CD4-positive, alpha-beta T cell (primary cell): ENCODE results near the gene THTPA. TPM values are rescaled to one million over a fixed set of nuclear protein-coding genes. Genes with fewer than 3 reads are reported as not detected.

Source experiments
- ATAC-seq: fragments of 200-7000 bp; cut with Tn5 transposase; one replicate; pipeline ENCODE4 v1.10.0; 2022; ENCODE audit warnings: mild to moderate bottlenecking; ENCODE audit not compliant: poor library complexity
- CTCF ChIA-PET: fragments of 350-600 bp; sonication (Branson Sonifier 250); formaldehyde crosslinking; loops from one replicate; lab custom pipeline; 2021; ENCODE audit warnings: antibody characterized with exemption, inconsistent platforms; lab: Charles Lee
- POLR2A ChIA-PET: fragments of 350-600 bp; sonication (Branson Sonifier 250); formaldehyde crosslinking; loops from one replicate; lab custom pipeline; 2021; ENCODE audit warnings: antibody characterized with exemption, inconsistent platforms; lab: Charles Lee
- DNase-seq, 14 experiments: peaks; one replicate each; pipeline ENCODE4 v3.0.0-alpha.2; 2013 to 2020; ENCODE audit warnings: mixed read lengths in 2 of 14
- H3K27ac ChIP-seq, 2 donors: one replicate each; pipeline versions ENCODE4 v1.5.1 to v1.7.0; 2013; ENCODE audit warnings: low read length in 2 of 2, low read depth in 1 of 2, mild to moderate bottlenecking in 1 of 2
- H3K27me3 ChIP-seq, 2 experiments: 1 replicate in 1 of 2; 2 replicates in 1 of 2; pipeline versions ENCODE4 v1.6.1 to v1.7.0; 2013; ENCODE audit warnings: low read length in 2 of 2, control low read depth in 1 of 2, mild to moderate bottlenecking in 1 of 2, moderate library complexity in 1 of 2; ENCODE audit not compliant: insufficient read depth in 2 of 2, control insufficient read depth in 1 of 2
- H3K36me3 ChIP-seq: one replicate; pipeline ENCODE4 v1.6.1; 2013; ENCODE audit warnings: low read length, control low read depth; ENCODE audit not compliant: insufficient read depth
- H3K4me1 ChIP-seq: one replicate; pipeline ENCODE4 v1.6.1; 2013; ENCODE audit warnings: low read length, control low read depth; ENCODE audit not compliant: insufficient read depth
- H3K4me3 ChIP-seq: one replicate; pipeline ENCODE4 v1.5.1; 2013; ENCODE audit warnings: mild to moderate bottlenecking, low read length, moderate library complexity
- H3K9me3 ChIP-seq, 2 experiments: 1 replicate in 1 of 2; 2 replicates in 1 of 2; pipeline versions ENCODE4 v1.6.1 to v1.7.0; 2013; ENCODE audit warnings: low read length in 2 of 2, mild to moderate bottlenecking in 2 of 2, control low read depth in 1 of 2, moderate library complexity in 1 of 2; ENCODE audit not compliant: control insufficient read depth in 1 of 2, insufficient read depth in 1 of 2
- H3K27ac Mint-ChIP-seq: one replicate; pipeline ENCODE4 v1.8.0; 2020; ENCODE audit warnings: mixed read lengths
- H3K27me3 Mint-ChIP-seq: one replicate; pipeline ENCODE4 v1.8.0; 2021; ENCODE audit warnings: mixed read lengths
- H3K36me3 Mint-ChIP-seq: one replicate; pipeline ENCODE4 v1.8.0; 2021; ENCODE audit warnings: low read depth, mixed read lengths
- H3K4me1 Mint-ChIP-seq: one replicate; pipeline ENCODE4 v1.8.0; 2021; ENCODE audit warnings: low read depth, mixed read lengths
- H3K4me3 Mint-ChIP-seq: one replicate; pipeline ENCODE4 v1.8.0; 2020; ENCODE audit warnings: mild to moderate bottlenecking, mixed read lengths
- H3K9me3 Mint-ChIP-seq: one replicate; pipeline ENCODE4 v1.8.0; 2020; ENCODE audit warnings: mixed read lengths
- CTCF ChIP-seq: fragments of 200-600 bp; IDR thresholded peaks from one replicate; pipeline ENCODE4 v1.8.0; 2022; ENCODE audit warnings: antibody characterized with exemption, mild to moderate bottlenecking
- intact Hi-C, 2 experiments: fragments of 100-400 bp; cut with DNase I in 1 of 2; cut with micrococcal nuclease in 1 of 2; formaldehyde crosslinking; loops; one replicate each; pipeline versions ENCODE4 v1.15.1 to v1.9.0; 2023 to 2025; cut with DNase I, micrococcal nuclease
- total RNA-seq, 174 experiments: library from RNA in 2 of 174; stranded (reverse) in 2 of 174; gene quantifications; one replicate each; pipeline ENCODE4 v1.2.3 and lab custom pipeline; 2021 to 2026

The THTPA gene
- total RNA-seq, 2 experiments from 2014 or later: 13.0 to 13.4 TPM

- peaks cover 4% of the 10 kb centered on the region for H3K4me1 ChIP-seq
- peaks cover 5% of the 10 kb centered on the region for H3K27me3 Mint-ChIP-seq
- H3K9me3 ChIP-seq: no peaks in the 10 kb centered on the region
- POLR2A ChIA-PET: interaction anchor here (1.0 kb wide), 1 partner anchor 59 kb away, joined by 3 read pairs; no protein-coding TSS in a partner anchor
- H3K27ac Mint-ChIP-seq: no peak overlapping the region
- no peak overlapping the region for H3K4me3 ChIP-seq
- no peak for DNase-seq
- no peak overlapping the region for H3K4me3 Mint-ChIP-seq
- H3K27ac ChIP-seq: no peak overlapping the region
- ATAC-seq: no peak
- H3K36me3 ChIP-seq: no peaks in the 10 kb centered on the region
- CTCF ChIA-PET: interaction anchor here (1.4 to 1.6 kb wide), 2 partner anchors 22 to 59 kb away, joined by 3 to 8 read pairs; no protein-coding TSS in a partner anchor
- intact Hi-C loops: no loop called here
- no peaks in the 10 kb centered on the region for H3K4me1 Mint-ChIP-seq
- no peaks in the 10 kb centered on the region for H3K36me3 Mint-ChIP-seq
- H3K27me3 ChIP-seq: no peaks in the 10 kb centered on the region
- H3K9me3 Mint-ChIP-seq: no peaks in the 10 kb centered on the region
- TF ChIP-seq CTCF: no peak
These were observed 18.6 kb upstream of the THTPA start for GRCh38 chr14:23537351-23538049.

- no peak overlapping the region for H3K27ac Mint-ChIP-seq
- H3K4me3 Mint-ChIP-seq: no peak overlapping the region
- Histone ChIP-seq H3K4me3 (no peak overlapping the region), H3K36me3 (no peaks in the 10 kb centered on the region), H3K9me3 (no peaks in the 10 kb centered on the region), H3K27ac (no peak overlapping the region), H3K4me1 (peaks cover 4% of the 10 kb centered on the region), H3K27me3 (no peaks in the 10 kb centered on the region)
- ChIA-PET POLR2A (no interaction called here), CTCF (interaction anchor here (1.4 kb wide), 1 partner anchor 22 kb away, joined by 8 read pairs; no protein-coding TSS in a partner anchor)
- ATAC-seq (no peak), DNase-seq (no peak)
- no peaks in the 10 kb centered on the region for H3K36me3 Mint-ChIP-seq
- H3K27me3 Mint-ChIP-seq: peaks cover 5% of the 10 kb centered on the region
- no peaks in the 10 kb centered on the region for H3K4me1 Mint-ChIP-seq
- H3K9me3 Mint-ChIP-seq: no peaks in the 10 kb centered on the region
- intact Hi-C loops: no loop called here
- TF ChIP-seq CTCF: no peak
These were observed 17.9 kb upstream of the THTPA start for GRCh38 chr14:23538050-23538718.

GRCh38 chr14:23538785-23539184 is 17.3 kb upstream of the THTPA start:
- Histone ChIP-seq H3K4me1 (peaks cover 4% of the 10 kb centered on the region), H3K27me3 (no peaks in the 10 kb centered on the region), H3K4me3 (no peak overlapping the region), H3K27ac (no peak overlapping the region), H3K36me3 (no peaks in the 10 kb centered on the region), H3K9me3 (no peaks in the 10 kb centered on the region)
- DNase-seq (no peak), ATAC-seq (no peak)
- H3K9me3 Mint-ChIP-seq: no peaks in the 10 kb centered on the region
- peaks cover 5% of the 10 kb centered on the region for H3K27me3 Mint-ChIP-seq
- CTCF ChIA-PET: interaction anchor here (1.7 kb wide), 1 partner anchor 11 kb away, joined by 4 read pairs; no protein-coding TSS in a partner anchor
- no peaks in the 10 kb centered on the region for H3K4me1 Mint-ChIP-seq
- POLR2A ChIA-PET: no interaction called here
- intact Hi-C loops: loop anchor here (1.0 kb wide), 1 partner anchor 60 kb away; no protein-coding TSS in a partner anchor
- no peak for TF ChIP-seq CTCF
- H3K27ac Mint-ChIP-seq: no peak overlapping the region
- H3K4me3 Mint-ChIP-seq: no peak overlapping the region
- H3K36me3 Mint-ChIP-seq: no peaks in the 10 kb centered on the region
